Measurements from ENCODE around the gene C2orf74.
A peak's percentile ranks its signal among the peaks of the same experiment; 100 is the strongest.
"Not testable (repeated sequence)": the region's sequence is repeated elsewhere in the genome, so short reads cannot be mapped to it uniquely, and the experiment has no call there.

C2orf74 gene

GRCh38 chr2:61161888-61162287, at the start of gene C2orf74:
Gene C2orf74 (plus strand): TSS chr2:61162188. CDS start chr2:61162515, 327 bp downstream.
- no peak for DNase-seq

- no peak for DNase-seq
Observed at GRCh38 chr2:61114147-61114546, 47.8 kb upstream of the C2orf74 start.

- DNase-seq = no peak
Observed at GRCh38 chr2:61116302-61116701, 45.7 kb upstream of the C2orf74 start.

GRCh38 chr2:61117534-61117933, 44.5 kb upstream of the C2orf74 start:
- DNase-seq = no peak

GRCh38 chr2:61125123-61125710, 36.8 kb upstream of the C2orf74 start:
- no peak for DNase-seq

GRCh38 chr2:61125798-61126197, 36.2 kb upstream of the C2orf74 start:
- DNase-seq = no peak

GRCh38 chr2:61128122-61128521, 33.9 kb upstream of the C2orf74 start:
- DNase-seq = not testable (repeated sequence)

GRCh38 chr2:61134141-61134540, 27.8 kb upstream of the C2orf74 start:
- no peak for DNase-seq

GRCh38 chr2:61135510-61135909, 26.5 kb upstream of the C2orf74 start:
- peak in 12 of 56 donors; percentile 1 to 26 (median 4) for DNase-seq

- no peak for DNase-seq
Observed at GRCh38 chr2:61138859-61139258, 23.1 kb upstream of the C2orf74 start.

GRCh38 chr2:61141151-61141550, 20.8 kb upstream of the C2orf74 start:
- no peak for DNase-seq

- DNase-seq = peak in 55 of 56 donors; percentile 39 to 97 (median 88)
Observed at GRCh38 chr2:61144697-61145268, 17.2 kb upstream of the C2orf74 start.

GRCh38 chr2:61145990-61146389, 16.0 kb upstream of the C2orf74 start:
- DNase-seq = no peak

- not testable (repeated sequence) for DNase-seq
Observed at GRCh38 chr2:61148091-61148490, 13.9 kb upstream of the C2orf74 start.

GRCh38 chr2:61149074-61149473, 12.9 kb upstream of the C2orf74 start:
- DNase-seq = no peak

GRCh38 chr2:61151436-61151835, 10.6 kb upstream of the C2orf74 start:
- no peak for DNase-seq

- DNase-seq = no peak
Observed at GRCh38 chr2:61157371-61158003, 4.5 kb upstream of the C2orf74 start.

GRCh38 chr2:61158356-61158955, 3.5 kb upstream of the C2orf74 start:
- no peak for DNase-seq

- DNase-seq = no peak
Observed at GRCh38 chr2:61162721-61163120, 733 bp downstream of the C2orf74 start.

- DNase-seq = not testable (repeated sequence)
Observed at GRCh38 chr2:61165082-61165481, 3.1 kb downstream of the C2orf74 start.

GRCh38 chr2:61165946-61166345, 4.0 kb downstream of the C2orf74 start:
- no peak for DNase-seq

- DNase-seq = no peak
Observed at GRCh38 chr2:61167579-61167978, 5.6 kb downstream of the C2orf74 start.

- DNase-seq = no peak
Observed at GRCh38 chr2:61172671-61173070, 10.7 kb downstream of the C2orf74 start.
